ENCODE measurements around the gene CPA5.

Gene CPA5

GRCh38 chr7:130384371-130384801, 39.8 kb downstream of the CPA5 start:
- Histone ChIP-seq H3K9me3 (no peaks in the 10 kb centered on the region), H3K27ac (no peak overlapping the region), H3K4me2 (no peak overlapping the region), H3K9ac (no peak overlapping the region), H3K27me3 (no peaks in the 10 kb centered on the region), H4K20me1 (no peaks in the 10 kb centered on the region), H3K4me1 (peaks cover 7% of the 10 kb centered on the region; the same call in 1 of the 2 replicates), H3K36me3 (no peaks in the 10 kb centered on the region), H3K4me3 (no peak overlapping the region)
- TF ChIP-seq Cebpa-rat (IDR thresholded peaks at IDR 0.05): no peak

GRCh38 chr7:130384841-130385599, 40.4 kb downstream of the CPA5 start:
- TF ChIP-seq Cebpa-rat (IDR thresholded peaks at IDR 0.05): no peak
- no peak overlapping the region for H3K4me2 ChIP-seq

GRCh38 chr7:130385600-130386066, 41.0 kb downstream of the CPA5 start:
- Histone ChIP-seq H3K4me1 (peaks cover 7% of the 10 kb centered on the region; the same call in 1 of the 2 replicates), H3K9ac (no peak overlapping the region), H3K27me3 (no peaks in the 10 kb centered on the region), H3K27ac (no peak overlapping the region), H3K36me3 (no peaks in the 10 kb centered on the region), H3K4me2 (no peak overlapping the region), H4K20me1 (no peaks in the 10 kb centered on the region), H3K4me3 (no peak overlapping the region), H3K9me3 (no peaks in the 10 kb centered on the region)
- no peak for TF ChIP-seq Cebpa-rat (IDR thresholded peaks at IDR 0.05)

More at GRCh38 chr7:130384841-130385599, 40.4 kb downstream of the CPA5 start:
- H3K9me3 ChIP-seq: no peaks in the 10 kb centered on the region
- H3K27ac ChIP-seq: no peak overlapping the region
- no peaks in the 10 kb centered on the region for H4K20me1 ChIP-seq
- H3K27me3 ChIP-seq: no peaks in the 10 kb centered on the region
- H3K4me1 ChIP-seq: peaks cover 7% of the 10 kb centered on the region; the same call in 1 of the 2 replicates
- H3K4me3 ChIP-seq: no peak overlapping the region
- H3K9ac ChIP-seq: no peak overlapping the region
- no peaks in the 10 kb centered on the region for H3K36me3 ChIP-seq

- H3K4me3 ChIP-seq: no peak overlapping the region
- no peak overlapping the region for H3K27ac ChIP-seq
- H3K4me2 ChIP-seq: no peak overlapping the region
- no peaks in the 10 kb centered on the region for H3K36me3 ChIP-seq
- TF ChIP-seq Cebpa-rat (IDR thresholded peaks at IDR 0.05): no peak
- H4K20me1 ChIP-seq: no peaks in the 10 kb centered on the region
- no peak overlapping the region for H3K9ac ChIP-seq
- no peaks in the 10 kb centered on the region for H3K27me3 ChIP-seq
- peaks cover 7% of the 10 kb centered on the region; the same call in 1 of the 2 replicates for H3K4me1 ChIP-seq
- no peaks in the 10 kb centered on the region for H3K9me3 ChIP-seq
Measured at GRCh38 chr7:130386876-130387275, 42.3 kb downstream of the CPA5 start.

GRCh38 chr7:130387306-130387627, 42.7 kb downstream of the CPA5 start:
- Histone ChIP-seq H3K4me1 (peaks cover 7% of the 10 kb centered on the region; the same call in 1 of the 2 replicates), H3K27ac (no peak overlapping the region), H3K9ac (no peak overlapping the region), H3K9me3 (no peaks in the 10 kb centered on the region), H3K36me3 (no peaks in the 10 kb centered on the region), H4K20me1 (no peaks in the 10 kb centered on the region), H3K4me3 (no peak overlapping the region), H3K4me2 (no peak overlapping the region), H3K27me3 (no peaks in the 10 kb centered on the region)
- TF ChIP-seq Cebpa-rat (IDR thresholded peaks at IDR 0.05): no peak

GRCh38 chr7:130387628-130388403, 43.2 kb downstream of the CPA5 start:
- H3K36me3 ChIP-seq: no peaks in the 10 kb centered on the region
- no peaks in the 10 kb centered on the region for H4K20me1 ChIP-seq
- no peaks in the 10 kb centered on the region for H3K9me3 ChIP-seq
- H3K4me3 ChIP-seq: no peak overlapping the region
- no peaks in the 10 kb centered on the region for H3K27me3 ChIP-seq
- H3K27ac ChIP-seq: no peak overlapping the region
- TF ChIP-seq Cebpa-rat (IDR thresholded peaks at IDR 0.05): no peak
- no peak overlapping the region for H3K4me2 ChIP-seq
- H3K4me1 ChIP-seq: peaks cover 7% of the 10 kb centered on the region; the same call in 1 of the 2 replicates
- H3K9ac ChIP-seq: no peak overlapping the region

- no peaks in the 10 kb centered on the region for H3K9me3 ChIP-seq
- H3K4me2 ChIP-seq: no peak overlapping the region
- no peak overlapping the region for H3K27ac ChIP-seq
- no peak overlapping the region for H3K4me3 ChIP-seq
- H3K27me3 ChIP-seq: no peaks in the 10 kb centered on the region
- TF ChIP-seq Cebpa-rat (IDR thresholded peaks at IDR 0.05): no peak
- H4K20me1 ChIP-seq: no peaks in the 10 kb centered on the region
- peaks cover 11% of the 10 kb centered on the region for H3K4me1 ChIP-seq
- H3K9ac ChIP-seq: no peak overlapping the region
- no peaks in the 10 kb centered on the region for H3K36me3 ChIP-seq
Measured at GRCh38 chr7:130388671-130389070, 44.1 kb downstream of the CPA5 start.

- H4K20me1 ChIP-seq: no peaks in the 10 kb centered on the region
- no peaks in the 10 kb centered on the region for H3K36me3 ChIP-seq
- H3K27me3 ChIP-seq: no peaks in the 10 kb centered on the region
- H3K9ac ChIP-seq: no peak overlapping the region
- H3K4me1 ChIP-seq: peaks cover 23% of the 10 kb centered on the region
- no peak overlapping the region for H3K4me2 ChIP-seq
- TF ChIP-seq Cebpa-rat (IDR thresholded peaks at IDR 0.05): no peak
- no peaks in the 10 kb centered on the region for H3K9me3 ChIP-seq
- H3K4me3 ChIP-seq: no peak overlapping the region
- H3K27ac ChIP-seq: no peak overlapping the region
Measured at GRCh38 chr7:130390486-130390885, 45.9 kb downstream of the CPA5 start.

GRCh38 chr7:130393101-130393561, 48.5 kb downstream of the CPA5 start:
- Histone ChIP-seq H3K4me1 (peaks cover 16% of the 10 kb centered on the region), H3K9me3 (no peaks in the 10 kb centered on the region), H3K4me3 (no peak overlapping the region), H3K36me3 (peaks cover 8% of the 10 kb centered on the region), H3K9ac (no peak overlapping the region), H3K27ac (no peak overlapping the region), H4K20me1 (no peaks in the 10 kb centered on the region), H3K4me2 (no peak overlapping the region), H3K27me3 (no peaks in the 10 kb centered on the region)
- no peak for TF ChIP-seq Cebpa-rat (IDR thresholded peaks at IDR 0.05)
